GM12873 (cell line): Measurements from ENCODE around the gene PROK2.

Source experiments
- CTCF ChIP-seq: IDR thresholded peaks from 2 replicates; pipeline ENCODE4 v1.5.1; 2012; ENCODE audit warnings: low read depth, mild to moderate bottlenecking, moderate library complexity, low read length, control low read depth; ENCODE audit not compliant: insufficient read depth; ENCODE audit errors: missing control alignments

Gene PROK2

DNA sequence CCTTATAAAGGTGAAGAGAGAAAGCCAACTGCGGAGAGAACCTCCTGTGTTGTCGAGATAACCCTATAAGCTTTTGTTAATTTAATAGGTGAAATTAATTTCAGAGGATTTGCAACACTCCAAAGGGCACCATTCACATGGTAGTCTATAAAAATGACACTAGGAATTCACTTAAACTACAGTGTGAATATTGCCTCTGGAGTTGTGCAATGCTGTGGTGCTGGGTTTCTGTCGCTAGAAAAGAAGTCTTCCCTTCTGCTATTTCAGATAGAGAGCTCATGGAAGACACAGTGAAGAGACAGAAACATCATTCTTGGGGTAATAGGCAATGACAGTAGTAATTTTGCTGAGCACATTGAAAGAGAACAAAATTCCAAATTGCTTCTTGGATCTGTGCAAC lies 28.8 kb upstream of the PROK2 start:
- no peak for TF ChIP-seq CTCF

DNA sequence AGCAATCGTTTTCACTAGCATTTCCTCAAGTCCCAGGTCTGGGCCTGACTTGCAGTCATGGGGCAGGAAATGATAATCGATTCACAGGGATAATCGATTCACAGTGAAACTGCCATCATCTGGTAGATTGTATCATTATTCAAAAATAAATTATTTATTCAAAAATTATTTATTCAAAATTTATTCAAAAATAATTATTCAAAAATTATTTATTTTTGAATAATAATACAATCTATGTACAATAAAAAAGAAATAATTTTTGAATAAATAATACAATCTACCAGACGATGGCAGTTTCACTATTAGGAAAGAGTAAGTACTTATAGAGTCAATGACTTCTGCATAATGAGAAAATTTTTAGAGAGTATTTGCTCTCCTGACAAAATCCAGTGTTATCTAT lies 28.1 kb upstream of the PROK2 start:
- TF ChIP-seq CTCF = no peak

DNA sequence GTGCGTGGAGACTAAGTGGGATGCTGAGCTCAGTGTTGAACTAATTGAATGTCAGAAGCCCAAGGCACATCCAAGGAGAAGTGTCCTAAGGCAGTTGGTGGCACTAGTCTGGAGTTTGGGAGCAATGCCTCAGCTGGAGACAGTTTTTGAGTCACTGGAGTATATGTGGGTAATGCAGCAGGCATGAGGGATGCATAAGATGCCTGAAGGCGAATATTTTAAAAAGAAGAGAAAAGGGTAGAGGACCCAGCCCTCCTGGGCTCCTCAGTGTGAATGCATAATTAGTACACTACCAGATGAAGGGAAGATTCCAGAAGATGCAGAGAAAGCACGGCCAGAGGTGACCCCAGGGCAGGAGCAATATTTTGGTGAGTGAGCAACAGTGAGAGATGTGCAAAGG lies 25.1 kb upstream of the PROK2 start:
- no peak for TF ChIP-seq CTCF

GRCh38 chr3:71809321-71810026 lies 24.5 kb upstream of the PROK2 start:
- no peak for TF ChIP-seq CTCF

- TF ChIP-seq CTCF = no peak
These were observed 21.8 kb upstream of the PROK2 start for GRCh38 chr3:71806736-71807135.

GRCh38 chr3:71805691-71806090 lies 20.7 kb upstream of the PROK2 start:
- no peak for TF ChIP-seq CTCF

DNA sequence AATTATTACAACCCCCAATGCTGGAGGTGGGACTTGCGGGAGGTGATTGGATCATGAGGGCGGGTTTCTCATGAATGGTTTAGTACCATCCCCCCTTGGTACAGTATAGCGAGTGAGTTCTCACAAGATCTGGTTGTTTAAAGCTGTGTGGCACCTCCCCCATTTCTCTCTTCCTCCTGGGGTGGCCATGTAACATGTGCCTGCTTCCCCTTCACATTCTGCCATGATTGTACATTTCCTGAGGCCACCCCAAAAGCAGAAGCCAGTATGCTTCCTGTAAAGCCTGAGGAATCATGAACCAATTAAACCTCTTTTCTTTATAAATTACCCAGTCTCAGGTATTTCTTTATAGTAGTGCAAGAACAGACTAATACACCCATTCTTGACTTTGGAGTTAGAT lies 20.3 kb upstream of the PROK2 start:
- no peak for TF ChIP-seq CTCF

DNA sequence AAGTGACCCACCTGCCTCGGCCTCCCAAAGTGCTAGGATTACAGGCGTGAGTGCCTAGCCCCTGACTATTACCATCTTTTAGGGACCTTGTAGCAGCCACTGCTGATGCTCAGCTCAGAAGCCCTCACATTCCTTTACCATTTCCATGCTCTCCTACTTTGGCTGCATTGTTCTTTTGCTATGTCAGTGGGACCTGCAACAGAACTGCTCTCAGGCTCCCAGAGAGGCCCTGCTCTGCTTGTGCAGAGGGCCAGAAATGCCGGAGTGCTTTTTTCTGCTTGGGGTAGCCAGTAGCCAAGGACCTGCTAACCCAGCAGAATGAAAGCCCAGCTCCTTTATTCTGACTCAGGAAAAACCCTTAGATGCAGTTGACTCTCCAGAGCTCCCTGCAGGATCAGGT lies 18.3 kb upstream of the PROK2 start:
- no peak for TF ChIP-seq CTCF
